Endodermal cell (in vitro differentiated cells): ENCODE data around the gene PTPRN2. TPM values are rescaled to one million over a fixed set of nuclear protein-coding genes. Genes with fewer than 3 reads are reported as not detected.
A peak's percentile ranks its signal among the peaks of the same experiment; 100 is the strongest.

Experiments used
- DNase-seq: peaks from one replicate; pipeline ENCODE4 v3.0.0-alpha.2; 2017
- H3K27ac ChIP-seq: 2 replicates; pipeline ENCODE4 v1.5.1; 2013; ENCODE audit warnings: mild to moderate bottlenecking, low read depth, low read length, moderate library complexity
- H3K27me3 ChIP-seq: 2 replicates; pipeline ENCODE4 v1.6.1; 2013; ENCODE audit warnings: mild to moderate bottlenecking, low read length, moderate library complexity; ENCODE audit not compliant: insufficient read depth, control insufficient read depth, poor library complexity, severe bottlenecking
- H3K36me3 ChIP-seq: 2 replicates; pipeline ENCODE4 v1.7.0; 2013; ENCODE audit warnings: mild to moderate bottlenecking, low read length, moderate library complexity; ENCODE audit not compliant: control insufficient read depth, insufficient read depth
- H3K4me1 ChIP-seq: one replicate; pipeline ENCODE4 v1.7.0; 2013; ENCODE audit warnings: low read length; ENCODE audit not compliant: control insufficient read depth, insufficient read depth
- H3K4me3 ChIP-seq: 2 replicates; pipeline ENCODE4 v1.5.1; 2013; ENCODE audit warnings: mild to moderate bottlenecking, low read length, moderate library complexity
- H3K9ac ChIP-seq: 2 replicates; pipeline ENCODE4 v1.6.1; 2013; ENCODE audit warnings: mild to moderate bottlenecking, low read length, moderate library complexity; ENCODE audit not compliant: poor library complexity, severe bottlenecking; ENCODE audit errors: extremely low read depth
- H3K9me3 ChIP-seq: 2 replicates; pipeline ENCODE4 v1.6.1; 2013; ENCODE audit warnings: mild to moderate bottlenecking, low read length, moderate library complexity; ENCODE audit not compliant: control insufficient read depth
- H3K27ac Mint-ChIP-seq: 2 replicates; pipeline ENCODE4 v1.8.0; 2020; ENCODE audit warnings: mixed read lengths
- H3K27me3 Mint-ChIP-seq: 2 replicates; pipeline ENCODE4 v1.8.0; 2021; ENCODE audit warnings: mild to moderate bottlenecking, mixed read lengths; ENCODE audit not compliant: insufficient read depth
- H3K36me3 Mint-ChIP-seq: 2 replicates; pipeline ENCODE4 v1.8.0; 2020; ENCODE audit warnings: low read depth, mixed read lengths
- H3K4me1 Mint-ChIP-seq: 2 replicates; pipeline ENCODE4 v1.8.0; 2020; ENCODE audit warnings: mixed read lengths
- H3K4me3 Mint-ChIP-seq: 2 replicates; pipeline ENCODE4 v1.8.0; 2020; ENCODE audit warnings: mild to moderate bottlenecking, moderate library complexity, mixed read lengths
- H3K9me3 Mint-ChIP-seq: 2 replicates; pipeline ENCODE4 v1.8.0; 2020; ENCODE audit warnings: mild to moderate bottlenecking, mixed read lengths
- WGBS, 2 experiments: methylation state at CpG; one replicate each; pipeline versions ENCODE4 v1.1.5 to v1.1.7; 2013; ENCODE audit warnings: missing lambda C conversion rate in 2 of 2, mixed read lengths in 1 of 2; ENCODE audit not compliant: insufficient coverage in 1 of 2, insufficient read length in 1 of 2; 5-methylcytosine and 5-hydroxymethylcytosine counted together
- total RNA-seq, 2 donors: library from RNA; stranded (reverse); fragmentation: NEBNext Ultra II Directional in 1 of 2; extraction: Animal tissue kit (Norgen Biotek cat#: 25700) in 1 of 2; gene quantifications; 2 replicates in 1 of 2; 3 replicates in 1 of 2; pipeline ENCODE4 v1.2.1, GENCODE V29; 2021
- TF ChIP-seq, protein P1 (sequence below): fragments of 200-600 bp; sonication (generic); conservative IDR thresholded peaks from 2 replicates; pipeline ENCODE4 v1.5.0; 2021; ENCODE audit warnings: antibody characterized with exemption, mild to moderate bottlenecking

The PTPRN2 gene
- total RNA-seq, 2 donors from 2014 or later = 0.69 to 1.2 TPM

DNA sequence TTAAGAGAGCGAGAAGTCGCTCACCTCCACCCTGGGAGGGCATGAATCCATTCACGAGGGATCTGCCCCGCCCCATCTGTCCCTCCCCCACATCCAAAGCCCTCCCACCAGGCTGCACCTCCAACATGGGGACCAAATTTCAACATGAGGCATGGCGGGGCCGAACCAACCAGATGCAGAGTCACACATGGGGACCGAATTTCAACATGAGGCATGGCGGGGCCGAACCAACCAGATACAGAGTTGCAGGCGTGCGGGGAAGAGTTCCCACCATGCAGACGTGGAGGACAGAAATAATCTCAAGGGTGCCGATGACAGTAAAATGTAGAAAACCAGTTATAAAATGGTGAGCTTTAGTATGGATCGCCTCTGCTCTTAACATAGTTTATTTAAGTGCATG is 686.5 kb downstream of the PTPRN2 start:
- Histone ChIP-seq H3K36me3 (no peaks in the 10 kb centered on the region), H3K9me3 (peaks cover 75% of the 10 kb centered on the region), H3K4me3 (no peak overlapping the region), H3K27ac (no peak overlapping the region), H3K27me3 (no peaks in the 10 kb centered on the region), H3K9ac (no peak overlapping the region), H3K4me1 (no peaks in the 10 kb centered on the region)
- peak; percentile 30 for DNase-seq
- Mint-ChIP-seq H3K9me3 (no peaks in the 10 kb centered on the region), H3K4me3 (no peak overlapping the region), H3K27ac (no peak overlapping the region), H3K36me3 (no peaks in the 10 kb centered on the region), H3K27me3 (peaks cover 3% of the 10 kb centered on the region), H3K4me1 (peaks cover 15% of the 10 kb centered on the region)
- TF ChIP-seq, protein P1, sequence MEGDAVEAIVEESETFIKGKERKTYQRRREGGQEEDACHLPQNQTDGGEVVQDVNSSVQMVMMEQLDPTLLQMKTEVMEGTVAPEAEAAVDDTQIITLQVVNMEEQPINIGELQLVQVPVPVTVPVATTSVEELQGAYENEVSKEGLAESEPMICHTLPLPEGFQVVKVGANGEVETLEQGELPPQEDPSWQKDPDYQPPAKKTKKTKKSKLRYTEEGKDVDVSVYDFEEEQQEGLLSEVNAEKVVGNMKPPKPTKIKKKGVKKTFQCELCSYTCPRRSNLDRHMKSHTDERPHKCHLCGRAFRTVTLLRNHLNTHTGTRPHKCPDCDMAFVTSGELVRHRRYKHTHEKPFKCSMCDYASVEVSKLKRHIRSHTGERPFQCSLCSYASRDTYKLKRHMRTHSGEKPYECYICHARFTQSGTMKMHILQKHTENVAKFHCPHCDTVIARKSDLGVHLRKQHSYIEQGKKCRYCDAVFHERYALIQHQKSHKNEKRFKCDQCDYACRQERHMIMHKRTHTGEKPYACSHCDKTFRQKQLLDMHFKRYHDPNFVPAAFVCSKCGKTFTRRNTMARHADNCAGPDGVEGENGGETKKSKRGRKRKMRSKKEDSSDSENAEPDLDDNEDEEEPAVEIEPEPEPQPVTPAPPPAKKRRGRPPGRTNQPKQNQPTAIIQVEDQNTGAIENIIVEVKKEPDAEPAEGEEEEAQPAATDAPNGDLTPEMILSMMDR = no peak
- 80 to 92% methylated on average over 7 to 14 of the region's 14 CpGs for WGBS, 2 experiments

DNA sequence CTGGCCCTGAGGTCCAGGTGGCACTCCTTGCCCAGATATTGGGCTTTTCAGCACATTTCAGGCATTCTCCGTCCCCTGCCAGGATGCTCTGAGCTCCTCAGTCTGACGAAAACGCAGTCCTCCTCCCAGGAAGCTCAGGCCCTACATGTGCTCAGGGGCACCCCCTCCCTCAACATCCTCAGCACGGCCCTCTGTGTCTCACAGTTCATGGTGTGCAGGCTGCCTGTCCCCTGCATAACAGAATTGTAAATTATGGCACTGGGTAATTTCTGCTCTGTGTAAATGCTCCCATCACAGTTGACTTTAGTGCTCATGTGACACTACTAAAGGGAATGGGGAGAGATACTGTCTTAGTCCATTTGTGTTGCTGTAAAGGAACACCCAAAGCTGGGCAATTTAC is 687.1 kb downstream of the PTPRN2 start:
- H3K4me1 ChIP-seq = no peaks in the 10 kb centered on the region
- Mint-ChIP-seq H3K27ac (no peak overlapping the region), H3K27me3 (peaks cover 3% of the 10 kb centered on the region), H3K9me3 (no peaks in the 10 kb centered on the region), H3K4me3 (no peak overlapping the region), H3K36me3 (no peaks in the 10 kb centered on the region), H3K4me1 (peaks cover 14% of the 10 kb centered on the region)
- H3K9ac ChIP-seq = no peak overlapping the region
- H3K36me3 ChIP-seq = no peaks in the 10 kb centered on the region
- H3K27ac ChIP-seq = no peak overlapping the region
- WGBS, 2 experiments = 81% methylated on average over 3 to 4 of the region's 4 CpGs
- TF ChIP-seq, protein P1 = no peak
- H3K9me3 ChIP-seq = peaks cover 73% of the 10 kb centered on the region
- H3K4me3 ChIP-seq = no peak overlapping the region
- no peaks in the 10 kb centered on the region for H3K27me3 ChIP-seq
- peak; percentile 24 for DNase-seq

DNA sequence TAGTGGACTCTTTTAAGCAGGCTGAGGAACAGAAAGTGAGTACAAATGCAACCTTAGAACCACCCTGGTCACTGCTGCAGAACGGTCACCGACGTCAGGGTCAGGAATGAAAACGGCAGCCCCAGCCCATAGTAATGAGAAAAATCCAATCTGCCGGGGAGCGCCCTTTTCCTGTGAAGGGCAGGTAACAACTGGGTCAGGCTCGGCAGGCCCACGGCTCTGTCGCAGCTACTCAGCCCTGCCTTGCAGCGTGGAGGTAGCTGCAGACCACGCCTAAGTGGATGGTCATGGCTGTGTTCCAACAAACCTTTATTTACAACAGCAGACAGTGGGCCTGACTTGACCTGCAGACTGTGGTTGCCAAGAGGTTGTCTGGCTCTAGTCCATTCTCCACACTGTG is 687.6 kb downstream of the PTPRN2 start:
- Mint-ChIP-seq H3K4me1 (peaks cover 11% of the 10 kb centered on the region), H3K27ac (no peak overlapping the region), H3K4me3 (no peak overlapping the region), H3K9me3 (no peaks in the 10 kb centered on the region), H3K27me3 (peaks cover 3% of the 10 kb centered on the region), H3K36me3 (no peaks in the 10 kb centered on the region)
- 91 to 93% methylated on average over 7 to 11 of the region's 11 CpGs for WGBS, 2 experiments
- no peaks in the 10 kb centered on the region for H3K36me3 ChIP-seq
- H3K4me1 ChIP-seq = no peaks in the 10 kb centered on the region
- H3K9me3 ChIP-seq = peaks cover 73% of the 10 kb centered on the region
- peak; percentile 26 for DNase-seq
- TF ChIP-seq, protein P1 = no peak
- no peak overlapping the region for H3K4me3 ChIP-seq
- no peak overlapping the region for H3K27ac ChIP-seq
- H3K27me3 ChIP-seq = no peaks in the 10 kb centered on the region
- no peak overlapping the region for H3K9ac ChIP-seq
